Esophagus squamous epithelium (tissue), 4 donors: Measurements from ENCODE around the gene DBN1.

ENCODE experiments used
- POLR2A ChIP-seq, 4 donors: fragments of 450-650 bp; IDR thresholded peaks; one replicate each; pipeline ENCODE4 v1.6.1; 2017; ENCODE audit warnings: antibody characterized with exemption in 4 of 4, mild to moderate bottlenecking in 4 of 4, moderate library complexity in 3 of 4
- TF ChIP-seq, protein P1 (sequence below), 6 experiments: fragments of 450-650 bp in 4 of 6; fragments of 200-600 bp in 2 of 6; sonication (generic) in 2 of 6; IDR thresholded peaks; one replicate each; pipeline ENCODE4 v1.5.1; 2016 to 2019; ENCODE audit warnings: antibody characterized with exemption in 6 of 6, mild to moderate bottlenecking in 4 of 6, moderate library complexity in 4 of 6

GRCh38 chr5:177473443-177474001 is at the start of gene DBN1:
- TF ChIP-seq, protein P1, sequence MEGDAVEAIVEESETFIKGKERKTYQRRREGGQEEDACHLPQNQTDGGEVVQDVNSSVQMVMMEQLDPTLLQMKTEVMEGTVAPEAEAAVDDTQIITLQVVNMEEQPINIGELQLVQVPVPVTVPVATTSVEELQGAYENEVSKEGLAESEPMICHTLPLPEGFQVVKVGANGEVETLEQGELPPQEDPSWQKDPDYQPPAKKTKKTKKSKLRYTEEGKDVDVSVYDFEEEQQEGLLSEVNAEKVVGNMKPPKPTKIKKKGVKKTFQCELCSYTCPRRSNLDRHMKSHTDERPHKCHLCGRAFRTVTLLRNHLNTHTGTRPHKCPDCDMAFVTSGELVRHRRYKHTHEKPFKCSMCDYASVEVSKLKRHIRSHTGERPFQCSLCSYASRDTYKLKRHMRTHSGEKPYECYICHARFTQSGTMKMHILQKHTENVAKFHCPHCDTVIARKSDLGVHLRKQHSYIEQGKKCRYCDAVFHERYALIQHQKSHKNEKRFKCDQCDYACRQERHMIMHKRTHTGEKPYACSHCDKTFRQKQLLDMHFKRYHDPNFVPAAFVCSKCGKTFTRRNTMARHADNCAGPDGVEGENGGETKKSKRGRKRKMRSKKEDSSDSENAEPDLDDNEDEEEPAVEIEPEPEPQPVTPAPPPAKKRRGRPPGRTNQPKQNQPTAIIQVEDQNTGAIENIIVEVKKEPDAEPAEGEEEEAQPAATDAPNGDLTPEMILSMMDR (IDR thresholded peaks at IDR 0.05), result no peak
- TF ChIP-seq POLR2A (IDR thresholded peaks at IDR 0.05), result peak in 1 of 4 donors; percentile 14
